Measurements from ENCODE around the gene SEMA5B.

The SEMA5B gene

DNA sequence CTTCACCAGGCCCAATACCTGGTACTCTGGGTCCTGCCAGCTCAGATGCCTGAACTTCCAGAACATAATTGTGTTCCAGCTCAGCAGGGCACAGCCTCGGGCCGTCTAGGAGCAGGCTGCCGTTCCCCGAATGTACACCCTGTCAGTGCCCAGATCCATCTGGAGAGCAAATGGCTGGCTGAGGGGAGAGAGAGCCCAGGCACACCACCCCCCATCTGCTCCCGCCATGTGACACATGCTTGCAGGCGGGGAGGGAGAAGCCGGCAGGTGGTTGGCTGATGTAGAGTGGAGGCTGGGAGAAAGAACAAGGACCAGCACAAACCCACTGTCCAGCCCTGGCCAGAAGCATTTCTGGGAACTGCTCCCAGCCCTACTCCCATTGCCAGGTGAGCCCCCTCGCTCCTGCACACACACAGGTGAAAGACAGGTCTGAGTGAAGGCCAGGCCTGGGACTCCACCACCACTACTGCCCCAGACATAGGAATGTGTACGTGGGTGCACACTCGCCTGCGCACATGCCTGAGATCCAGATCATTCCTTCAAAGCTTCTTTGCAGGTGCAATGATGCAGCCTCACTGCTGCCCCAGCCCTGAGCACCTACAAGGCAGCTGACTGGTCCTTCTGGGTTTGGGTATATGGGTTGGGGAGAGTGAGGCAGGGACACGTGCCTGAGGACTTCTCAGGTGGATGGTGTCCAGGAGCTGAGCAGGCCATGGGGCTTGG, 53.5 kb downstream of the SEMA5B start:
- no peak for DNase-seq

DNA sequence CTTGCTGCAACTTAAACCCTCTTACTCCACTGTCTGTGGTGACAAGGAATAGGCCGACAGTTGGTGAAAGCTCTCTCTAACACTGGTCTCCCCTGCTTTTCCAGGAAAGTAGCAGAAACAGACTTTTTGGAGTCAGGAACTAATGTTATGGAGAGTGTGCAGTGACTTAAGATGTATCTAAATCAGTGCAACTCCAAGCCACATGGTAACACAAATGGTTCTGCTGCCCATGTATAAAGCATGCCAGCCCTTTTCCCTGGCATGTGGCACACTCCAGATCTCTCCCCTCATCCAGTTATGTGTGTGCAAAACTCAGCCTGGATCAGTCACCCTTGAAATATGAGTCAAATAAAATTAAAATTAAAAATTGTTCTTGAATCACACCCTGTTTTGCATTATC, 55.4 kb downstream of the SEMA5B start:
- no peak for DNase-seq

DNA sequence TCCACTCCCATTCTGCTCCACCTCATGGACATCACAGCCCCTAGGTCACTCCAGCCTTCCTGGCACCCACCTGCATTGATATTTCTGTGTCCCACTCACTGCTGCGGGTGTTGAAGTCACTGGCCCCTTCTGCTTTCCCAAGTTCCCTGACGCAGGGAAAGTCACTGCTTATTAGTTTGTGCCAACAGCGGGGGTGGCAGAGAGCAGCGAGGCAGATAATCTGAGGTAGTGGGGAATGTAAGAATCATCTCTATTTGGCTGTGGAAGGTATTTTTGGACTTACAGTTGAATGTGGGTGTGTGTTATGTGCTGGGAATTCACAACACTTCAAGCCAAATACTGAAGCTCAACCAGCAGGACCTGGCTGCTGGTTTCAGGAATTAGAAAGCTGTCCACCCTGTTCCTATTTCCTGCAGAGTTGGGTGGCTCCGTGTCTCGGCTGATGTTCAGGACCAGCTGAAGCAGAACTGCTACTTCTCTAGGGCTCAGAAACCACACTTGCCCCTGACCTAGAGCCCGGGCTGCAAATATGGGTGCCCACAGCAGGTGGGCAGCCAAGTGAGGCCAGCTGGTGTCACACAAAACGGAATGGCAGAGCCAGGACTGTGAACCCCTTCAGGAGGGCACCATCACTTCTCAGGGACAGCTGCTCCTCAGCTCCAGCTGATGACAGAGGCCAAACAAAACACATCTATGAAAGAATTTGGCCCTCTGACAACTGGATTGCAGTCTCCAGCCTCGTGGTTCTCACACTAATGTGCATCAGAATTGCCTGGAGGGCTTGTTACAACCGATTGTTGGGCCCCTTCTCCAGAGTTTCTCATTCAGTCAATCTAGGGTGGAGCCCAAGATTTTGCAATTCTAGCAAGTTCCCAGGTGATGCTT, 57.7 kb downstream of the SEMA5B start:
- DNase-seq: no peak

DNA sequence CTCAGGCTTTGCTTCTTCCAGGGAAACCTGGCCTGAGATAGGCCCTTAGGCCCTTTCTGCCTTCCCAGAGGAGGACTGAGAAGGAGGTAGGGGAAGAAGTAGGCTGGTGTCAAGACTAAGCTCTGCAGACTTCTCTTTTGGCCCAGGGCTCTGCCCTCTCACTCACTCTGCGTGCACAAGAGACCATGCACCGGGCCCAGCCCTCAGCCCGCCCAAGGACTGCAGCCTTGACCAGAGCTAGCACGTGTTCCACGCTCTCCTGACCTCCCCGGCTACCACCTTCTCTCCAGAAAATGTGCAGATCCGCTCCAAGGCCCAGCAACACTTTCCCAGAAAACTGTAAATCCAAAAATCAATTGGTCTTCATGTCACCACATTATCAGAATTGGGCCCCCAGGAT, 59.8 kb downstream of the SEMA5B start:
- no peak for DNase-seq

DNA sequence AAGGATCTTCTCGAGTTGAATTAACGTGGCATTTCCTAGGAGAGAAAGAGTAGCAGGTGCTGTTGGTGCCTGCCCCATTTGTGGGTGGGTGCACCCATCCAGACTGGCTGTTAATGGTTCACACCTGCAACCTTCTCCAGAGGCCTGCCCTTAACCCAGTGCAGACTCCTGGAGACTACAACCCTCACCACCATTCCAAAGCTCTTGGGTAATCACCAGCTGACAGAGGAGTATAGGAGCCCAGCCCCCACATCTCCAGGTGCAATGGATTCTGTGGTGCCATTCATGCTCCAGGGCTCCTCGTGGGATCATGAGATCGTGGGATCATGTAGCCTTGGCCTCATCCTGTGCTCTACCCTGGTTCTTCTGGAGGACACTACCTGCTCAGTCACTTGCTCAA, 60.2 kb downstream of the SEMA5B start:
- DNase-seq: no peak

DNA sequence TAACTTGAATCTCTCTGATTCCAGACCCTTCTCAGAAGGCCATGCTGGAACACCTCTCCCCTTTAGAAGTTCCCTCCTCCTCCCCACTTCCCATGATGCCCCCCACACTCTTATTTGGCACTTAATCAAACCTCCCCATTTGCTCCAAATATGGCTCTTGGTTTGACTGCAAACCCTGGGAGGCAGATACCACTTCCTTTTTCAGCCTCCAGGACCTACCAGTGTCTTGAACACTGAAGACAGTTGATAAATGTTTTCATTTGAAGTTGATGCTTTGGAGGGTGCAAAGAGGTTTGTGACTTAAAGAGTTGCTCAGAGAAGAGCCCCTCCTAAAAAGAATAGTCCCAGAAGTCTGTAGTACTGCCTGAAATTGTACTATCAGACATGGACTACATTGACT, 61.5 kb downstream of the SEMA5B start:
- no peak for DNase-seq

DNA sequence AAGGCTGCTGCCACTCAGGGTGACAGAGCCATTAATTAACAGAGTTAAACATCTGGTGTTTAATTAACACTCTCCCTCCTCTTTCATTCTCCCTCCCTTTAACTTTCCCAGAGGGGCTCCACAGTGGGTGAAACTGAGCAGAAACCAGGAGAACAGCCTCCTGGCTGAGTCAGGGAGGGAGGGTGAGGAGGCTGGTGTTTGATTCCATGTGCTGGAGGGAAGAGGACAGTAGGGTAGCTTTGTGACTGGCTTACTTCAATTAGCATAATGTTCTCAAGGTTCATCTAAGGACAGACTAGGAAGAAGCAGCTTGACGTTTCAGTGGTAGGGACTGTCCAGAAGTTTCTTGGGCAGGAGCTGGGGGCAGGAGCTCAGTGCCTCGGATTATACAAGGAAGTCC, 62.8 kb downstream of the SEMA5B start:
- no peak for DNase-seq

DNA sequence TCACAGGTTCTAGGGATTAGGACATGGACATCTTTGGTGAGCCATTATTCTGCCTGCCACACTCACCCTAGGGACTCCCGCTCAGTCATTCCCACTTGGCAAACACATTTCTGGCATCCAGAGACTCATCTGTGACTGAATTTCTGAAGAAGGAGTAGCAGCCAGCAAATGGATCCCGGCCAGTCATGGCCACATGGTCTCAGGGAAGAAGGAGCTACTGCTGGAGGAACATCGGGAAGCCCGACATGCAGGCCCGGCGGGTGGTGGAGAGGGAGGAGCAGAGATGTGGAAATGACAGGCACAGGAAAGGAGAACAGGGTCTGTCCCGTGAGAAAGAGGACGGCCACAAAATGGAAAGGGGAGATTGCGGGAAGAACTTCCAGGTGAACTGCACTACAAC, 65.4 kb downstream of the SEMA5B start:
- no peak for DNase-seq

DNA sequence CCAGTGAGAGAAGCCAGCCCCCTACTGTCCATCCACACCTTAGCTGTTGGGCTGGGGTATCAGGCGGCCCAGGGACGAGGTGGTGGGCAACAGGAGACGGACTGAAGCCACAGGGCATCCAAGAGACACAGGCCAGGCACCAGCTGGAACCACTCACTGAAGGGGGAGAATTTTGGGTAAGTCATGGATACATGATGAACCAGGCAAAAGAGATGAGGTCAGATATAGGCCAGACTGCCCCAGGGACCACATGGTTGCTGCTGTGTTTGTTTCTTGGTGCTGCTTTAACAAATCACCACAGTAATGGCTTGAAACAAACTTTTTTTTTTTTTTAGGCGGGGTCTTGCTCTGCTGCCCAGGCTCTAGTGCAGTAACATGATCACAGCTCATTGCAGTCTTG, 66.4 kb downstream of the SEMA5B start:
- no peak for DNase-seq

DNA sequence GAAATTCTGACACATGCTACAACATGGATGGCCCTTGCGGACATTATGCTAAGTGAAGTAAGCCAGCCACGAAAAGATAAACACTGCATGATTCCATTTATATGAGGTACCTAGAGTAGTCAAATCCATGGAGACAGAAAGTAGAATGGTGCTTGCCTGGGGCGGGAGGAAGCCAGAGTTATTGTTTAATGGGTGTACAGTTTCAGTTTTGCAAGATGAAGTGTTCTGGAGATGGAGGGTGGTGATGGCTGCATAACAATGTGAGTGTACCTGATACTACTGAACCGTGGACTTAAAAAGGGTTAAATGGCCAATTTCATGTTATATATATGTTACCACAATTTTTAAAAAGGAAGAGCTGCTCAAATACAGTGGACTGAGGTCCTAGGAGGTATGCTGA, 66.9 kb downstream of the SEMA5B start:
- DNase-seq: no peak

DNA sequence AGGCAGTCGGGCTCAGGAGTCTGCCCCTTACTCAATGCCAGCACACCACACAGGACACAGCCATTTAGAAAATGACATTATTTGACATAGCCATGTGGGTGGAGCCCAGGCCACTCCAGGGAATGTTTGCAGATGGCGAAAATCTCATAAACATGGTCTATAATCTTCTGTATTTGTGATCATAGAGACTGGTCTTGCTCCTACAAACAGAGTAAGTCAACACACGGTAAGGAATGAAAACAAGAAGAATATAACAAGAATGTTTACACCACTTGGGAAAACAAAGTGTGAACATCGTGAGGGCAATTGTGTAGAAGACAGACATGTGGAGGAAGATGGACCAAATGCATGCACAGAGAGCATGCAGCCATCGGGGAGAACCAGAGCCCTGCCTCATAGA, 68.2 kb downstream of the SEMA5B start:
- no peak for DNase-seq

DNA sequence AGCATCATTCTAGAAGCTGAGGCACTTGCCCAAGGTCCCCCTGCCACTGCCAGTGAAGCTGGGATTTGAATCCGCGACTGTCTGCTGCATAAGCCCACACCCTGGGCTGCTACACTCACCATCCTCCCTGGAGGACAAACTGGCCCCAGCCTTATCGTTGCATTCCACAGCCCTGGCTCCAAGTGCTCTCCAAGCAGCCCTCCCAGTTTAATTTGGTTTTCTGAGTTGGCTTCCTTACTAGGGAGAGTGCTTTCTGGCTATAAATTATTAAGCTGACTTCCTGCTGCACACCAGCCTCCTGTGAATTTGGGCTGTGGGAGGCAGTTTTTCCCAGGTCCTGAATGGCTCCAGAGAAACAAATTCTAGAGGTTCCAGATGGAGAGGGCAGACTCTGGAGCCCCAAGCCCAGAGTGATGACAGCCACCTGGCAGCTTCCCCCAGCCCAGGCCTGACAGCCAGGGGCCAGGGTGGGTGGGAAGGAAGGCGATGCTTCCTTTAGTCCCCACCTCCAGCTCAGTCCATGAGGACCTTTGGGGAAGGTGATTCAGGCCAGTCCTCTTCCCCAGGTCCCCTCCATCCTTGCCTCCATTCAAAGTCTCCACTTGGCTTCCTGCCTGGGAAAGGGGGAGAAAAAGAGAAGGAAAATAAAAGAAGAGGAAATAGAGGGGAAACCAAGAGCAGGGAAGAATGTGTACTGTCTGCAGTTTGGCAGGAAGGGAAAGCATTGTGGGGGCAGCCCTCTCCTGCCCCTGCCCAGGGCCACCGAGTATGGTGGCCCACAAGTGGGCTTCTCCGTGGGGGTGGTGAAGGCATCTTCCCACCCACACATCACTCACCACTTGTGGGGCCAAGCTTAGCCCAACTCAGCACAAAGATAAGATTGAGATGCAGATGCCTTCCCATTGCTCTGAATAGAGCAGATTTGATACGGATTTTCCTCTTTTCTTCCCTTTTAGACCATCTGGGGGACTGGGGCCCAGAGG, 69.6 kb downstream of the SEMA5B start:
- no peak for DNase-seq

DNA sequence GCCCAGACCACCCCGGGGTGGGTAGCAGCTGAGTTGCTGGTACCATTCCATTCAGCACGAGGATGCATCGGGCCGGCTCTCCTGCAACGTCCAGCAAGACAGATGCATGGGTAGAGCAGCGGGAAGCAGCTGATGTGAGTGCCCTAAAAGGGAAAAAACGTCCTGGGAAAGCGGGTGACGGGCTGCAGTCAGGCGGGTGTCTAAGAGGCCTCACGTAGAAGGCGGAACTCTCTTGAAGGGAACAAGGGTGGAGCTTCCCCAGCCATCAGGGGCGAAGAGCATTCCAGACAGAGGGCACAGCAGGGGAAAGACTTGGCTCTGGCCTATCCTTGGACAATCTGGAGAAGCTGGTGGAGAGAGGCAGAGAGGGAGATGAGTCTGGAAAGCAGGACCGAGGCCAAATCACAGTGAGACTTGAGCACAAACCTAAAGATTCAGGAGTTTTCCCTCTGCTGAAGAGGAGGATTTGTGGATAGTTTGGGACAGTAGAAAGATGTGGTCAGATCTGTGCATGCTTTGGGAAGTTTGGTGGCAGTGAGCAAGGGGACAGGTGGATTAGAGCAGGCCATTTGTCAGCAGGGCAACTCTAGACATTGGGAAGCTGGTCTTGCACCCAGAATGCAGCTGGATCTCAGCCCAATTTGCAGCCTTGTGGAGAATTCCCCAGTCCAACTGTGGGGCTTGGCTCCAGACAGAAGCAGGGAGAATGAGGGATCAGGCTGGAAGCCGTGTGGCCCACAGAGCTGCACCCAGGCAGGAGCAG, 70.7 kb downstream of the SEMA5B start:
- no peak for DNase-seq

DNA sequence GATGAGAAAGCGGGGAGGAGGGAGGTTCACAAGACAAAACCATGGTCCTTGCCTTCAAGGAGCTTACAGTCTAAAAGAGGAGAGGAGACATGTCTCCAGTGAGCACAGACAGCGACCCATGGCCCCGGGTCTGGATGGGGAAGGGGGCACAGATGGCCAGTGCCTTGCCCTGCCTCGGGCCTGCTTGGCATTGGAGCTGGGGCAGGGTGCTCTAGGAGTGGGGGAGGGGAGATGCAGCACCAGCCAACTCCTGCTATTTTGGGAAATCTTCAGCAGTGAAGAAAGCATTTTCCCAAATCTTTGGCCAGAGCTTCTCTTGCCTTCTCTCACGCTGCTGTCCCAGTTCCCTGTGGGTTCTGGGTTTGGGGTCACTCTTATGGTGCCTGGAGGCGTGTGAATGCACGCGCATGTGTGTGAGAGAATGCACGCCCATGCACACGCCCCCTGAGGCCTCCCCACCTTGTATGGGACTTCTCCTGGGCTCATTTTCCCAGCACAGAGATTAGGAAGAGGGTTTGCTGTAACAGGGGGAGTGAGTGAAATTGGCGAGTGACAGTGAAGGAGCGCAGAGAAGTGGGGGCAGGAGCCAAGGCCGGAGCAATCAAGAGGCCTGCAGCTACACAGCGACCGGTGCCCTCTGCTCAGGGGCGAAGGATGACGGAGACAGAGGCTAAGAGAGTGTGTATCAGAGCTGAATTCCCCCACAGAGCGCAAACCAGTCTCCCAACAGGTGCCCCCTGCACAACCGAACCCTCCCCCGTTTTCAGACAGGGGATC, 71.5 kb downstream of the SEMA5B start:
- no peak for DNase-seq

DNA sequence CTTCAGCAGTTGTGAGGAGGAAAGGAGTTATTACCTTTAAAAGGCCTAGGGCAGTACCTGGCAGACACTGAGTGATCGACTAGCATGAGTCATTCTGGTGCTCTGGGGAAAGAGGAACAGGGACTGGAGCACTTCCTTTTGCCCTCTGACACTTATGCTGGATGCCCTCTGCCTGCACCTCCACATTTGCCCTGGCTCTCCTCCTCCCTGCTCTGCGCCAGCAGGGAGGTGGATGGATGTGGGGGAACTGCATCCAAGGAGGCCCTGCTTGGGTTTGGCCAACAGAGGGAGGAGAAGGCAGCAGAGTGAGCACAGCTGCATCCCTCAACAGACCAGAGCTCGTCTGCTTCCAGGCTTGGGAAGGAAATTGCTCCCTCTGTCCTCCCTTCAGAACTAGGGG, 75.0 kb downstream of the SEMA5B start:
- DNase-seq: no peak

DNA sequence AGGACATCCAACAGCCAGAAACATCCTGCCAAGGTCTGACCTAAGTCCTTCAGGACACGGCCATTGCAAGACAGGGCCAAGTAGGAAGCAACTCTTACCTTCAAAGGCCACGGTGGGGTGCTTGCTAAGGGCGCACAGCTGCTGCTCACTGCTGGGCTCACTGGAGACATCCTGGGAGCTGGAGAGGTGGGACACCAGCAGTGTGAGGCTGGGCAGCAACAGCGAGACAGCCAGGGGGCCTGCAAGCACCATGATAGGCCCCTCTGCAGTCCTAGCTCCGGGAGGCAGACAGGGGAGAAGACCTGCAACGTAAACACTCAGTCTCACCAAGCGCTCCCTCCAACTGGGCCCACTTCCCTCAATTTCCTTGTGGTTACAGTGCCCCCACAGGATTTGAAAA, 79.2 kb downstream of the SEMA5B start:
- no peak for DNase-seq

DNA sequence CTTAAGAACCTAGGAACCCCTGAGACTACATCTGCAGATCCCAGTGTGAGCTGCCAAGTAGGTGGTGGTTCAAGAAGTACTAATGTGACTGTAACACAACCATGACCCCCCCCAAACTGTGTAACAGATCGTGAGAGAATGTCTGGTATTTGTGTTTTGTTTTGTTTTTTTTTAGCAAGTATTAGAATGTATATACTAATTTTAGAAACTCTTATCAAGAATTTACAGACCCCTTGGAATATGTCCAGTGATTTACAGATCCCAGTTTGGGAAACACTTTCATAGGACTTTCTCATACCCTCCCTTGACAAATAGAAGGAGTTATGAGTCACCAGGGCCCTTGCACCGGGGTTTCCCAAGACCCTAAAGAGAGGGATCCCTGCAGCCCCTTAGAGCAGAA, 79.8 kb downstream of the SEMA5B start:
- no peak for DNase-seq

DNA sequence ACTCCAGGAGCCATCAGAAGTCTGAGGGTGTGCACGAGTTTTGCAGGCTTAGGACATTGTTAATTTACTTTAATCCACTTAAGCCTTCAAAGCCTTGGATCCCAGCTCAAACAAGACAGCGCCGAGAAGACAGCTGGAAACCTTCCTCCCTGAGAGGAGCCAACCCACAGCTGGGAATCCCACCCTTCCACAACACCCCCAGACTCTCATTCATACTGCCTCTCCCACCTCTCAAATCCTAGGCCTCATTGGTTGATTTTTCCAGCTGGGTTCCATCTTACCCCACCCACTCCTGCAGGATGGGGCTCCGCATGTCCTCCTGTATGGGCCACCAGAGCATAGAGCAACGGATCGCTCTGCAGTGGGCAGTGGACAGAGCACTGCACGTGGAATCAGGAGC, 80.4 kb downstream of the SEMA5B start:
- no peak for DNase-seq

DNA sequence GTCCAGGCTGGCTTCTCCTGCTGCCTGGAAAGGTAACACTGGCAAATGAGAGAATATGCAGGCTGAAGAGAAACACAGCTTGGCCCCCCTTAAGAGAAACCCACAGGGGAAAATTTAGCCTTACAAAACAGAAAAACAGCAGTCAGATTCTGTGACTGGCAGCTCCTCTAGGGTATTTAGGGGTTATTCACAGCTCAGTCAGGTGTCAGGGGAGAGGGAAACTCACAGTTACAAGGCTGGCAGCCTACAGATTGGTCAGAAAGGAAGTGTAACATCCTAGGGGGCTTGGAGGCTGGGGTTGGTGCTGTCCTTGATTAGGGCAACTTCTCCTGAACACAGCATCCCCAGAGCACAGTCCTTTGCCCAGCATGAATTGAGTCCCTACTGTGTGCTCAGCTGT, 81.4 kb downstream of the SEMA5B start:
- no peak for DNase-seq

DNA sequence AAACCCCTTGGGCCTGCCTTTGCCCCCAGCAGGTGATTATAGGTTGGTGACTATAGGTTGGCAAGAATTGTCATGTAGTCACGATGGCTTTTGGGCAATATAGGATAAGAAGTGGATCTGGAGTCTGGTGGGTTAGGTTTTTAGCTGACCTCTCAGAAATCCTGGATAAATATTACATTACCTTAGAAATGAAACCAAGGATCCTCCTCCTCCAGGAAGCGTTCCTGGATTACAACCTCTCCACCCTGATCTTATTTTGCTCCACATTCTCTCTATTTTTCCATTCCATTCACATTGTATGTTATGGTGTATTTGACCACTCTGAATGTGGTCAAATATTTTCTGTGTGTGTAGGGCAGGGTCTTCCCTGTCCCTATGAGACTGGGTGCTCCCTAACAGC, 82.3 kb downstream of the SEMA5B start:
- no peak for DNase-seq

DNA sequence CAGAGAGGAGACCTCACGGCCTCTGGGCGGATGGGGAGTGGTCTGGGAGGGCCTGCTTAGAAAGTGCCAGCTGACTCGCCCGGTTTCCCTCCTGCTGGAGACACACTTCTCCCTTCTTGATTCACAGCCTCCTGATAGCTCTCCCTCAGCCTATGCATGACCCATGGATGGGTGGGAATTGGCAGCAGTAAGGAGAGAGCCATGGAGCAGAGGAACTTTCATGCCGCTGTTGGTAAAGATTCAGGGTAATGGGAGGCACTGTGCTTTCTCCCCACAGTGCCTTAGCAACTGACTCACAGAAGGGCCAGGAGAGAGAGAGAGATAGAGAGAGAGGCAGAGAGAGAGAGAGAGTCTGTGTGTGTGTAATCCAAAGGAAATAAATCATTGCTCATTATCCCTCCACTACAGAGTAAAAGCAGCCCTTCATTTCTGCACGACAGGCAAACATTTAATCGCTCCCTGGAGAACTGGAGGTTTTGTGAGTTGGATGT, 82.8 kb downstream of the SEMA5B start:
- DNase-seq: no peak

DNA sequence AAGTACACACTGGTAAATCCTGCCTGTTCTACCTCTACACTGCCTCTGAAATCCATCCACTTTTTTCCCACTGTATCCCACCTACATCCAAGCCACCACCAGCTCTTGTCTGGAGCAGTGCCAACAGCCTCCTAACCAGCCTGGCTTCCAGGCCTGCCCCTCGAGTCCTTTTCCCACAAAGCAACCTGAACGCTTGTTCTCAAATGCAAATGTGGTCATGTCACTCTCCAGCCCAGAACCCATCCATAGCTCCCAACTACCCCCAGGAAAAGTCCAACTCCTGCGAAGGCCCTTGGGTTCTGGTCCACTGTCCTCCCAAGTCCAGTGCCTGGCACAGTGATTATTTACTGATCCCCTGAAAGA, 83.8 kb downstream of the SEMA5B start:
- DNase-seq: no peak
